MV-4-11 (cell line): ENCODE data around the gene SLC10A3.

Experiments
- DNase-seq: peaks from one replicate; lab custom pipeline; 2025; lab: John Stamatoyannopoulos, UW

The SLC10A3 gene, protein sequence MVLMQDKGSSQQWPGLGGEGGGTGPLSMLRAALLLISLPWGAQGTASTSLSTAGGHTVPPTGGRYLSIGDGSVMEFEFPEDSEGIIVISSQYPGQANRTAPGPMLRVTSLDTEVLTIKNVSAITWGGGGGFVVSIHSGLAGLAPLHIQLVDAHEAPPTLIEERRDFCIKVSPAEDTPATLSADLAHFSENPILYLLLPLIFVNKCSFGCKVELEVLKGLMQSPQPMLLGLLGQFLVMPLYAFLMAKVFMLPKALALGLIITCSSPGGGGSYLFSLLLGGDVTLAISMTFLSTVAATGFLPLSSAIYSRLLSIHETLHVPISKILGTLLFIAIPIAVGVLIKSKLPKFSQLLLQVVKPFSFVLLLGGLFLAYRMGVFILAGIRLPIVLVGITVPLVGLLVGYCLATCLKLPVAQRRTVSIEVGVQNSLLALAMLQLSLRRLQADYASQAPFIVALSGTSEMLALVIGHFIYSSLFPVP

DNA sequence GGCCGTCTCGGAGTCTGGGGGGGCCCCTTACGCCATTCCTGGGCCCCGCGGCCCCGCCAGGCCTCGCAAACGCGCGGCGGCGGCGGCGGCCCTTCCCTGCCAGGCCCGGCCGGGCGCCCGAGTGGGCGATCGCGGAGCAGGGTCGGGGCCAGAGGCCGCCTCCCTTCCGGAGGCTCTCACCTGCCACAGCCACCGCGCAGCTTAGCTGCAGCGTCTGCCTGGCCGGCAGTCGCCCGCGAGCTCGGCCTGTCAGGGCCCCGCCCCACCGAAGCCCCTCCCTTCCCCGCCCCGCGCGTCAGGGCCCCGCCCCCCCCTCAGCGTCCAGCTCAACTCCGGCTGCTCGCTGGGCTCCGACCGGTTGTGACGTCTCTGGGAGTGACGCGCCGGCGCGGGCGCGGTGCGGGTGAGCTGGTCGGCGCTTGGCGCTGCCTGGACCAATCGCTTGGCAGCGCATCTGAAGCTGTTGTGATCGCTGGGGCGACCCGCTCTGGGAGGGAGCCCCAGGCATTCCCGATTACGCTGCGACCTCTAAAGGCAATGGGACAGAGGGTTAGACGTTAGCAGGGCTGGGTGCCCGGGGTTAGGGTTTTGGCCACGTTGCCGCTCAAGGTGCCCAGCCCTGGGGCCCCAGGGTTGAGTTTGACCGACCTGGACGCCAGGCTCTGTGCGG lies at the start of gene SLC10A3:
TSS of gene SLC10A3 (minus strand) at position 216 of the 670 bp plus-strand sequence. CDS start 1,689 bp downstream, outside the sequence.
- DNase-seq, result peak; percentile 88

DNA sequence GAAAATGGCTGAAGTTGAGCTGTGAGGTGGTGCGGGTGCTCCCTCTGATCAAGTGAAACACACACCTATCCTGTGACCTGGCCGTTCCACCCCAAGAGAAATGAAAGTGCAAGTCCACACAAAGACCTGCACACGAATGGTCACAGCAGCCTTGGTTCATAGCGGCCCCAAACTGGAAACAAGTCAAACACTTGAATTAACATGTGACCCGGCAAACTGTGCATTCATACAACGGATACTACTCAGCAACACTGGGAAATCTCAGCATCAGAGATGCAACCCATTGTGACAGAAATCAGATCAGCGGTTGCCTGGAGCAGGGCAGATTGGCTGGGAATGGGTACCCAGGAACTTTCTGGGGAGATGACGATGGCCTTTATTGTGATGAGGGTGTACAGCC lies 48.6 kb upstream of the SLC10A3 start:
- DNase-seq, result no peak

DNA sequence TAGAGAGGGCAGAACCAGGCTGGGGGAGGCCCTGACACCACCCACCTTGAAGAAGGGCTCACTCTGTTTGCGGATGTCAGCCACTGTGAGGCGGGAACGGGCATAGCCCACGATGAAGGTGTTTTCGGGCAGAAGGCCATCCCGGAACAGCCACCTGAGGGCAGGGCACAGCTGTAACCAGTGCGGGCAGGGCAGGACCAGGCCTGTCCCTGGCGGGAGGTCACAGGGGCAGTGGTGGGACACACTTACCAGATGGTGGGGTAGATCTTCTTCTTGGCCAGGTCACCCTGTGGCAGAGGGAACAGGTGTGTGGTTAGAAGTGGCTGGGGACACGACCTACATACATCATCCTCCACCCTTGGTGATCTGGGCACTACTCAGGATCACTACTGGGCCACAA lies 45.5 kb upstream of the SLC10A3 start:
- no peak for DNase-seq

DNA sequence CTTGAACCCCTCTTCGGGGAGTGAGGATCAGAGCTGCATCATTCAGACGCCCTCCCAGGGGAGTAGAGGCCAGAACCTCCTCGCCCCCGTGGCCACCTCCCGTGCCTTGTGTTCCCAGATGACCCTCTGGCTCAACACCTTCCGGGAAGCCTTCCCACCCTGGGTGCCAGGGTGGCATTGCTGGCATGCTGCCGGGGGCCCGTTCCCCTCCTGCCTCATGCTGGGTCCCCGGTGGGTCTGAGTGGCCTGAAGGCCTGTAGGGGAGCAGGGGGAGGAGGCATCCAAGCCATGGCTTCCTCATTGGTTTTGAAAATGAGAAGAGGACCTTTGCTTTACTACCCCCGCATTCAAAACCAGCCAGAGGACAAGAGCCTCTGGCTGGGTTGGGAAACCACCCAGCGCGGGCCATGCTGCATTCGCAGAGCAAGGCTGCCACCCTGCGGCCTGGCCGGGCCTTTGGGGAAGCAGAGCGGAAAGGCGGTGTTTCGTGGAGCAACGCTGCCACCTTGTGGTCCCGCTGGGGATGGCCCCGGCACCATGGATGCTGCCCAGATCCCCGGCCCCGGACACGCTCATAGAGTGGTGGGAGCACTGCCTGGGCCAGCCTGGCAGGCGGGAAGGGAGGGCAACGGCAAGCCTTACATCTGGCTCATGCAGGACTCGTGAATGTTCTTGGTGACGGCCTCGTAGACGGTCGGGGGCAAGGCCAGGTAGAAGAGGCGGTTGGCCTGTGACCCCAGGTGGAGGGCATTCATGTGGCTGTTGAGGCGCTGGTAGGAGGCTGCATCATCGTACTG lies 44.3 kb upstream of the SLC10A3 start:
- peak; percentile 82 for DNase-seq

DNA sequence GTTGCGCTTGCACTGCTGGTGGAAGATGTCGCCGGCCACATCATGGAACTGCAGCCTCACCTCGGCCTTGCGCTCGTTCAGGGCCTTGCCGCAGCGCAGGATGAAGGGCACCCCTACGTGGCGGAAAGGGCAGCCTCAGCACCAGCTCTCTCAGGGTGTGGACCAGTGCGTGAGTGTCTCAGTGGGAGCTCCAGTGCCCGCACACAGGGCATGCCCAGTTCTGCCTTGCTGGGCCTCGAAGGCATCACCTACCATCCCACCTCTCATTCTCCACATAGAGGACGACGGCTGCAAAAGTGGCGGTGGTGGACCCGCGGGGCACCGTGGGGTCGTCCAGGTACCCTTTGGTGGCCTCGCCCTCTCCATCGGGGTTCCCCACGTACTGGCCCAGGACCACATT lies 42.3 kb upstream of the SLC10A3 start:
- no peak for DNase-seq

DNA sequence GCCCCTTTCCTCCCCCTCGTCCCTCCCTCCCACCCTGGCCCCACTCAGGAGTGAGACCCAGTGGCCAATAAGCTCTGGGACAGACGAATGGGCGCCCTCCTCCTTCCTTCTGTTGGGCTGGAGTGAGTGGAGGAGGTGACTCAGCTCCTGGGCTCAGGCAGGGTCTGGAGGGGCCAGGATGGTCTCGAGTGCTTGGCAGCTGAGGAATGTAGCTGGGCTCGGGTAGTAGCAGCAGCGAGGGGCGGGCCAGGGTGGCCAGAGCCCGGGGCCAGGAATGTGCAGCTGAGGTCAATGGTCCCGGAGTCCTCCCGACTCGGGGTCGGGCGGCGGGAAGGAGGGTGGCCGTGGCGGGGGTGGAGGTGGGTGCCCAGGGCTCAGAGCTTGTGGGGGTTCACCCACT lies 41.2 kb upstream of the SLC10A3 start:
- DNase-seq, result no peak

DNA sequence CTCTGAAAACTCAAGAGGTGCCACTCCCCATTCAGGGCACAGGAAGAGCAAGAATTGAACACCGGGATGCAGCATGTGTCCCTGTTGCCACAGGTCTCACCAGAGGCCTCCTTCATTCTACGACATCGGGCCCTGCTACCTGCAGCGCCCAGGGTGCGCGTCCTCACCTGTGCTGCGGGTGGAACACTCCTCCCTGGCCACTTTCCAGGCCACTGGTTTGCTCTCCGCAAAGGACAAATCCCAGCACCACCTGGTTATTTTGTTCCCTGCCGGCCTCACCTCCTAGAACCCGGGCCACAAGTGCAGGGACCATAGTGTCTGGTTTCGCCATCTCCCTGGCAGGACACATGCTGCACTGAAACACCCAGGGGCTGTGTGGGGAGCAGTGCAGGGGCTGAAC lies 39.9 kb upstream of the SLC10A3 start:
- DNase-seq, result no peak

DNA sequence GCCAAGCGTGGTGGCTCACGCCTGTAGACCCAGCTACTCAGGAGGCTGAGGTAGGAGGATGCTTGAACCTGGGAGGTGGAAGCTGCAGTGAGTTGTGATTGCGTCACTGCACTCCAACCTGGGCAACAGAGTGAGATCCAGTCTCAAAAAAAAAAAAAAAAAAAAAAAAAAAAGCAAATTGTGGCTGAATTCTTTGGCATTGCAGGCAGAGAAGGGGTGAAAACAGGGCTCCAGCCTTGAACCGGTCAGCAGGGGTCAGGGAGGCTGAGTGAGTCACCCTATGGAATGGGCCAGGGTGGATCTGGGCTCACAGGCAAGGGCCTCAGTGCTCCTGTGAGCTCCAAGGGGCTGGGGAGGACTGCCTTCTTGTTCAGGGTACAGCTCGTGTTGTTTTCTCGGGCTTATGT lies 38.8 kb upstream of the SLC10A3 start:
- no peak for DNase-seq

DNA sequence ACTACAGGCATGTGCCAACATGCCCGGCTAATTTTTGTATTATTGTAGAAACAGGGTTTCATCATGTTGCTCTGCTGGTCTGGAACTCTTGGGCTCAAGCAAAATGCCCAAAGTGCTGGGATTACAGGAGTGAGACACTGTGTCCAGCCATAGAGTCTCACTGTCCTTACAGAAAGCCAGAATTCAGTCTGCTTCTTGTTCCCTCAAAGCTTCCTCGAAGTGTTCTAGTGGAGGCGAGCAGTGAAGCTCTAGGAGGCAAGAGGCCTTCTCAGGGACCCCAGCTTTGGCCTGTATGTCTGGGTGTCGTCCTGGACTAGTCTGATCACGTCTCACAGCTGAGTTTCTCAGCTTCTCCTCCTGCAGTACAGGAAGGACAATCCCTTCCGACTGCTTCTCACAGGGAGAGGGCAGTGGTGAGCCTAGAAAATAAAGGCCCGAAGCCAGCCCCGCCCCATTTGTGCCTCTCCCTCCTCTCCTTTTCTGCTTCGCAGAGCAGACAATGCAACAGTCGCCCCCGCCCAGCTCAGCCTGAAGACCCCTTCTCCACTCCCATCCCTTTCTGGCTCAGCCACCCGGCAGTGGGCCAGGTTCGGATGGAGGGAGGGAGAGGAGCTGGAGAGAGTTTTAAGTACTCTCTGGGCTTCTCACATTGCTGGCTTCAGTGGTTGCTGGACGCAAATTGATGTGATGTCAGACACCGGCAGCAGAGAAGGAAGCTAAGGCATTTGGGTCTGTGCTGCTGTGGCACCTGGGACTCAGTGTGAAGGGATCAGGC lies 36.7 kb upstream of the SLC10A3 start:
- peak; percentile 74 for DNase-seq

DNA sequence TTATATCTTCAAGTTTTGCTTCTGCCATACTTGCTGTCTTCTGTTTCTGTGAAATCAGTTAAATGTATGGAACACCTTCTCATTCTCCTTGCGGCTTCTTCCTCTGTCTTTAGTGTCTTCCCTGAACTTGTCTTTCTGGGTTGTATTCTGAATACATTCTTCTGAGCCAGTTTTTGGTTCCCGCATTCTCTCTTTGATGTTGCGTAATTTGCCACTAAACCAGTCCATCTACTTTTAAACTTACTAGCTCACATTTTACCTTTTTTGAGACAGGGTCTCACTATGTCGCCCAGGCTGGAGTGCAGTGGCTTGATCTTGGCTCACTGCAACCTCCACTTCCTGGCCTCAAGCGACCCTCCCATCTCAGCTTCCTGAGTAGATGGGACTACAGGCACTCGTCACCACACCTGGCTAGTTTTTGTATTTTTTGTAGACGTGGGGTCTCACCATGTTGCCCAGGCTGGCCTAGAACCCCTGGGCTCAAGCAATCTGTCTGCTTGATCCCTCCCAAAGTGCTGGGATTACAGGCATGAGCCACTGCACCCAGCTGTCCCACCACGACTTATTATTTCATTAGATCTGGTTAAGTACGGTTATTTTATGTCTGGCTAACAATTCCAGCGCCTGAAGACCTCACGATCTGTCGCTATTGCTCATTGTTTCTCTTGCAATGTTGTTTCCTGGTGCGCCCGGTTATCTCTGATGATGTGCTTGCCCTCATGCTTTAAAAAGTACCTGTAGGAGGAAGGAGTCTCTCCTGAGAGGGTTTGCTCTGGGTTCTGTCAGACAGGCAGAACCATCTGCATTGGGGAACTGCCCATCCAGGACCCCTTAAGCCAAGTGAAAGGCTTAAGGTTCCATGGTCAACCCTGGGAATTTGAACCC lies 35.4 kb upstream of the SLC10A3 start:
- DNase-seq, result peak; percentile 3

DNA sequence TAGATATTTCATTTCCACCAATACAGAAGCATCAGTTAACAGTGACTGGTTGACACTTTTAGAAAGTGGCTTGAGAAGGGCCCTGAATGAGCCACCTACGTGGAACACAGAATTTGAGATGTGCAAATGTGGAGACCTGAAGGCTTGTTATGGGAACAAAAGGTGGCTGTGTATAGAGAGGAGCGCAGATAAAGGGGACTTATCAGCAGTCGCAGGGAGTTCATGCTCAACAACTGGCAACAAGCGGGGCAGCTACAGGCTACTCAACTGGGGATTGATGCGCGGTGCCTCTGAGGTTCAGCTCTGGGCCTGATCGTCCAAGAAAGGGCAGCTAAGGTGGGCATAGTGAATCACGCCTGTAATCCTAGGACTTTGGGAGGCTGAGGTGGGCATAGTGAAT lies 29.0 kb upstream of the SLC10A3 start:
- DNase-seq, result no peak

DNA sequence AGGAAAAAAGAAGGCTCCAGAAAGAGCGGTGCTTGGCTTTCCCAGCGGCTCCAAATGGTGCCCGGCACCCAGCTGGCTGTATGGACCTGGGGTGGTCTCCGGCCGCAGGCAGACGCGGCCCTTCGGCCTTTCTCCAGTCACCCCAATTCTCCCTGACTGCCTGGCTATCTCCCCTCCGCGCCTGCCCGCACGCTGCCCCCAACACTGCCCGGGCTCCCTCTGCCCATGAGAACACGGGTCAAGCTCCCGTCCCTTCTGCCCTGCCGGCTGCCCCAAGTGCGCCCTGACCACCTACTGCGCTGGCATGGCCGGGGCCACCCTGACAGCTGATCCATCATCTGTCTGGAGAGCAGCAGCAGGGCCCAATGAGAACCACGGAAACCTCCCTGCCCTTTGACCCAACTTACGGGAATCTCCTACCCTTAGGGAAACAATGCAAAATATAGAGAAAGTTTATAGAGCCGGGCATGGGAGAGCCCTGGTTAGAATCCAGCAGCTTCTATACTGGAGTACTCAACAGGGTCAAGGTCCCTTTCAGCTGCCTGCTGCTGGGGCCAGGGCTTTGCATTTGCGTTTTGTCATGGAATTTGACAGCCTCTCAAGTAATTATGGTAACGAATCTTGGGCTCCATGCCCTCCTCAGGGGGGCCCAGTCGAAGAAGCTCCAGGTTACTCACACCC lies 26.8 kb upstream of the SLC10A3 start:
- no peak for DNase-seq

DNA sequence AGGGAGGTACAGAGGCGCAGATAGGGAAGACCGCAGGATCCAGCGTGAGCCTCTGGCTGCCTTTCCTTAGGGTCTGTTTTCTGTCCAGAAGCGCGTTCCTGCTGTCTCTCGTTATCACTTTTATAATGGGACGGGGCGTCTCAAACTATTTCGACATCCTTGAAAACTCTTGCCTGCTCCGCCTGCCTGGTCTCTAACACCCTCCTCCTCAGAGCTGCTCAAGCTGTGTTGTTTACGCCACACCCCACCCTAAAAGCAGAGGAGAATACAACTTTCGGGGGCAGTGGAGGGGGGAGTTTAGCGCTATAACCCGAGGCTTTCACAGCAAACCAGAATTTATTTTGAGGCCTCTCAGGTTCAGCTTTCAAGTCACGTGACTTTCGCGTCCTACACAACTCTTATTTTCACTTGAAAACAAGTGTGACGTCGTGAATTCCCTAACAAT lies 26.2 kb upstream of the SLC10A3 start:
- no peak for DNase-seq

DNA sequence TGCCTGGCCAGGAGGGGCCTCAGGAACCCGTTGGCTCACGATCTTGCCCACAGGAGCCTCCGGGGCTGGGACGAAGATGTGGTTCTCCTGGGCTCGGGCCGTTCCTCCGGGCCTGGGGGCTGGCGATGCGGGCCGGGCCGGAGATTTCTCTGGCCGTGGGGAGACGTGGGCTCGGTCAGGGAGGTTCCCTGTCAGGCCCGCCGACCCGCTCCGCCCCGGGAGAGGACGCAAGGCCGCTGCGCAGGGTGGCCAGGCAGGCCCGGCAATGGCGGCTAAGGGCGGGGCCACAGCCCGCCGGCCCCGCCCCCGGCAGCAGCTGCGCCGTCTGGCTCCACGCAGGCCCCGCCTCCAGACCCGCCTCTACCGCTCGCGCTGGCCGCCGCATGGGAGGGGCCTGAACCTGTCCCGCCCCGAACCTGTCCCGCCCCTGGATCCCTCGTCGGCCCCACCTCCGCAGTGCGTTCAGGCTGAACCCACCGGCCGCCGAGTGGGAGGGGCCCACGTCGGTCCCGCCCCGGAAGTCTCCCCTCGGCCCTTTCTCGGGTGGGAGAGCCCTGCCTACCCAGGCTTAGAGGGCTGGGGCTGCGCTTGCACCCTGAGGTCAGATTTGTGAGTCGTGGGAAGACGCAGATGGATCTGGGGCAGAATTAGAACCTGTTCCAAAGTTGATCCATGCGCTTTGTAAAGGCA lies 25.7 kb upstream of the SLC10A3 start, which contains the start of gene FAM3A:
TSS of gene FAM3A (minus strand) at position 267 of the 690 bp plus-strand sequence. CDS start 460 bp downstream, outside the sequence.
- peak; percentile 79 for DNase-seq

DNA sequence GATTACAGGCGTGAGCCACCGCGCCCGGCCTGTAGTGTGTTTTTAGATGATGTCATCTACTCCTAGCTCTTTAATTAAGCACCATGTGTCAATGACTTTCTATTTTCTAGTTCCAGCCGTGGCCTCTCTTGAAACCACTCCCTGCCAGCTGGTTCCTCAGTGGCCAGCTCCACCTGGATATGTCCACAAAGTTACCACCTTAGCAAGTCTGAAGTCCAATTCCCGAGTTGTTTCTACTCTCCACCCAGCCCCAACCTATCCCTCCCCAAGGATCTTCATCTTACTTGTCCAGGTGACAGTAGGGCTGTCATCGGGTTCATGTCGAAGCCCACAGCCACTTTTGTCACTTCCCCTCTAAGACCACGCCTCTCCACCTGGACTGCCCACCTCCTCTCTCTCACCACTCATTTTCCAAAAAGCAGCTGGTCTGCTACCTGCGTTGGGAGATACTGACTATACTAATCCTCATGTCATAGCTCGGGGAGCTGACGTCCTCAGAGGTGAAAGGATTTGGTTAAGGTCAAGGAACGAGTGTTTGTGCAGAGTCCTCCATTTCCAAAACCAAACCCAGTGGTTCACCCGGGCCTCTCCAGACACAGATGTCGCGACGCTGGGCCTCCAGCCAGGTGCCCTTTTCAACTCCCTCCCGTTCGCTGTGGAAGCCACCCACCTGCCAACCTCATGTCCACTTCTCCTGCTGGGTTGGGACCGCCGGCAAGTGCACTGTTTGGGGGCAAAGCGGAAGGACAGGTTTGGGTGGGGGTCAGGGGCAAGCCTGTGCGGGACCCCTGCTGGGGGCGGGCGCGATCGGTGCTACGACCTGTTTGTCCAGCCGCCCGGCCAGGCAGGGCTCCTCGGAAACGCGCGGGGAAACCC lies 24.9 kb upstream of the SLC10A3 start:
- no peak for DNase-seq

DNA sequence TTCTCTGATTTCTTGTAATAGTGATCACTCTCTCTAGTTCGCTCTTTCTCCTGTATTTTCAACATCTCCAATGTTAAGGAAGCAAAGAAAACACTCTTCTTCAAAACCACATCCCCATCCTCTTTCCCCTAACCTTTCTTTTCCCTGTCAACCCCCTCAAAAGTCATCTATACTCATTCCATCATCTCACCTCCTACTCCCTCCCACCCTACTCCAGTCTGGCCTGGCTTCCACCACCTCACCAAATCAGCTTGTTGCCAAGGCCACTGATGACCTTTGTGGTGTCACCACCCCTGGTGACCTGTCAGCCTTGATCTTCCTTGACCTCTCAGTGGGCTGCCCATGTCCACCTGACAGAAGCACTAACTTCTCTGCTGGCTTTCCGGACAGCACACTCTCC lies 23.3 kb upstream of the SLC10A3 start:
- DNase-seq, result no peak

DNA sequence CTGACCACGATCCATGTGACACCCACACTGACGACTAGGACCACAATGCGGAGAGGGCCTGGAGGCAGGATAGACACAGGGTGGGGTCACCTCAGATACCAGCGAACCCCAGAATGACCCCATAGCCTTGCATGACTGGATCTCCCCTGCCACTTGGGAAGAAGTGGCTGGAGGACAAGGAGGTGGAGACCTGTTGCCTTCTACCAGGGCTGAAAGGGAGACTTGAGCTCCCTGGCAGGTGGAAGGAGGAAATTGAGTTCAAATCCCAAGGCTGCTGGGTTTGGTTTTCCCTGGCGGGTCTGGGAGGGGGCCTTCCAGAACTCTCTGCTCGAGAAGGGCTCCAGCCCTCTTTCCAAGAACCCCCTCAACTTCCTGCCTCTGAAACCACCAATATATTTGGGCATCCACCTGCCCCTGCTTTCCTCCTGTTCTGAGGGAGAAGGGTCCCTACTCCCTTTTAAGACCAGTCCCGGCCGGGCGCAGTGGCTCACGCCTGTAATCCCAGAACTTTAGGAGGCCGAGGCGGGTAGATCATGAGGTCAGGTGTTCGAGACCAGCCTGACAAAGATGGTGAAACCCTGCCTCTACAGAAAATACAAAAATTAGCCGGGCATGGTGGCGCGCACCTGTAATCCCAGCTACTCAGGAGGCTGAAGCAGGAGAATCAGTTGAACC lies 22.6 kb upstream of the SLC10A3 start:
- DNase-seq, result no peak

DNA sequence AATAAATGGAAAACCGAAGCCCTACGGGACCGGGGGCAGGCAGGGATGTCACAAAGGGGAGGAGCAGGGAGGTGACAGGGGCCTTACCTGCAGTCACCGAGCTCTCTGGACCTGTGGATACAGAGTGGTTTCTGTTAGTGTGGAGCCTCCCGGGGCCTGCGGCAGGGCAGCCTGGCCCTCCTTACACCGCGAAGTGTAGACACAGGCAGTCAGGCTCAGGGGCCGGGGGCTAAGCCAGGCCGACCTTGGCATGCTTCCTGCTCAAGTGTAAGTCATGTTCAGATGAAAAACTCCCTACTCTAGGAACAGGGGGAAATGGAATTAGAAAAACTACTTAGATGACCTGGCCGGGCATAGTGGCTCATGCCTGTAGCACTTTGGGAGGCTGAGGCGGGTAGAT lies 21.3 kb upstream of the SLC10A3 start:
- no peak for DNase-seq
